ENCODE results near the gene ANKRD1. TPM values are rescaled to one million over a fixed set of nuclear protein-coding genes. Genes with fewer than 3 reads are reported as not detected.

ANKRD1 gene
- total and polyA plus RNA-seq, 2 donors (not counting 3 experiments of a cell fraction or from before 2014, with no cell fraction given): 593 to 664 TPM

DNA sequence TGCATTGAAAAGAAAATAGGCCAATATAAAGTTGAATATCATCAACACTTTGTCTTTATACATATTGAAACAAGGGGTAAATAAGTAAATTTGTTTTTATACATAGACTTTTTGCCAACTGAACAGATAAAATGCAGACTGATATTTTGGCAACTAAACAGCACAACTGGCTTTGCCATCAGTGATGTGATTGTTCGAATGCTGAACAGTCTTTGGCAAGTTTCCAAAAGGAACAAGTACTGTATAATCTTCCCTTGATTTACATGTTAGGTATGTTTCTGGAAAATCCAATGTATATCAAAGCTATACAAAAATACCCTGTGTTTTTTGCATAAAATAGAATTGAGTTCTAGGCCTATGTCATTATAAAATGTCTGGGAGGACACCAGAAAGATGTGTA is 18.2 kb upstream of the ANKRD1 start:
- no peak overlapping the region for H3K27ac ChIP-seq (ENCODE audit: insufficient read depth, low read depth, low read length)
- H3K4me1 ChIP-seq (ENCODE audit: control insufficient read depth, extremely low read depth, insufficient read depth, low read length): peaks cover 22% of the 10 kb centered on the region
- H4K20me1 ChIP-seq (replicated peaks; ENCODE audit: control insufficient read depth, extremely low read depth, insufficient read depth, low read length): no peaks in the 10 kb centered on the region
- no peaks in the 10 kb centered on the region for H3K79me2 ChIP-seq (ENCODE audit: control insufficient read depth, insufficient read depth, low read length)
- no peaks in the 10 kb centered on the region for H3K27me3 ChIP-seq (ENCODE audit: control insufficient read depth in 2 of 2, insufficient read depth in 2 of 2, low read length in 2 of 2)
- no peak overlapping the region for H3K4me3 ChIP-seq (replicated peaks in 1 of 3; ENCODE audit: insufficient read depth in 1 of 3, low read depth in 1 of 3, low read length in 3 of 3)
- dilution Hi-C loops (cut with MboI; ENCODE audit: extremely low pct_ligation_motif_present, low sequenced_read_pairs) (no loop called here), intact Hi-C loops (cut with micrococcal nuclease) (no loop called here)
- FAIRE-seq (no peak), DNase-seq (ENCODE audit: low read depth, low spot score) (peak; percentile 30)
- no peaks in the 10 kb centered on the region for H3K9me1 ChIP-seq (replicated peaks; ENCODE audit: control insufficient read depth, extremely low read depth, insufficient read depth, low read length)
- H3K9me3 ChIP-seq (replicated peaks; ENCODE audit: control insufficient read depth, insufficient read depth, low read length): no peaks in the 10 kb centered on the region
- POLR2A ChIA-PET: no interaction called here
- no peak overlapping the region for H2AFZ ChIP-seq (ENCODE audit: low read depth, low read length)
- BruUV-seq (replicated peaks): no TSS peak
- H3K36me3 ChIP-seq (ENCODE audit: control insufficient read depth in 2 of 2, extremely low read depth in 1 of 2, insufficient read depth in 2 of 2, low read length in 2 of 2): no peaks in the 10 kb centered on the region
- CTCF ChIA-PET: no interaction called here
- no peak overlapping the region for H3K9ac ChIP-seq (replicated peaks; ENCODE audit: extremely low read depth, insufficient read depth, low read length)
- no peak for TF ChIP-seq MYC (IDR thresholded peaks at IDR 0.05; ENCODE audit: low read depth, low read length)
- TF ChIP-seq, protein P1, sequence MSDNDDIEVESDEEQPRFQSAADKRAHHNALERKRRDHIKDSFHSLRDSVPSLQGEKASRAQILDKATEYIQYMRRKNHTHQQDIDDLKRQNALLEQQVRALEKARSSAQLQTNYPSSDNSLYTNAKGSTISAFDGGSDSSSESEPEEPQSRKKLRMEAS (IDR thresholded peaks at IDR 0.05; ENCODE audit: insufficient read depth, insufficient read length): no peak
- TF ChIP-seq JUN (IDR thresholded peaks at IDR 0.05; ENCODE audit: borderline replicate concordance, insufficient read depth, insufficient read length, low read depth): no peak
- TF ChIP-seq, protein P2, sequence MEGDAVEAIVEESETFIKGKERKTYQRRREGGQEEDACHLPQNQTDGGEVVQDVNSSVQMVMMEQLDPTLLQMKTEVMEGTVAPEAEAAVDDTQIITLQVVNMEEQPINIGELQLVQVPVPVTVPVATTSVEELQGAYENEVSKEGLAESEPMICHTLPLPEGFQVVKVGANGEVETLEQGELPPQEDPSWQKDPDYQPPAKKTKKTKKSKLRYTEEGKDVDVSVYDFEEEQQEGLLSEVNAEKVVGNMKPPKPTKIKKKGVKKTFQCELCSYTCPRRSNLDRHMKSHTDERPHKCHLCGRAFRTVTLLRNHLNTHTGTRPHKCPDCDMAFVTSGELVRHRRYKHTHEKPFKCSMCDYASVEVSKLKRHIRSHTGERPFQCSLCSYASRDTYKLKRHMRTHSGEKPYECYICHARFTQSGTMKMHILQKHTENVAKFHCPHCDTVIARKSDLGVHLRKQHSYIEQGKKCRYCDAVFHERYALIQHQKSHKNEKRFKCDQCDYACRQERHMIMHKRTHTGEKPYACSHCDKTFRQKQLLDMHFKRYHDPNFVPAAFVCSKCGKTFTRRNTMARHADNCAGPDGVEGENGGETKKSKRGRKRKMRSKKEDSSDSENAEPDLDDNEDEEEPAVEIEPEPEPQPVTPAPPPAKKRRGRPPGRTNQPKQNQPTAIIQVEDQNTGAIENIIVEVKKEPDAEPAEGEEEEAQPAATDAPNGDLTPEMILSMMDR (IDR thresholded peaks at IDR 0.05; ENCODE audit: extremely low read depth in 1 of 2, insufficient read depth in 1 of 2, low read depth in 1 of 2, low read length in 2 of 2): no peak
- no peak for TF ChIP-seq POLR2A (IDR thresholded peaks at IDR 0.05; ENCODE audit: low read depth, low read length)
- TF ChIP-seq FOS (IDR thresholded peaks at IDR 0.05; ENCODE audit: borderline replicate concordance, insufficient read depth, low read length): no peak
- TF ChIP-seq POLR2AphosphoS5 (IDR thresholded peaks at IDR 0.05; ENCODE audit: insufficient read depth, low read depth, low read length): no peak
- TF ChIP-seq GATA2 (IDR thresholded peaks at IDR 0.05; ENCODE audit: insufficient read depth, insufficient read length, low read depth, low read length): no peak
- no peak for TF ChIP-seq EZH2 (IDR thresholded peaks at IDR 0.05; ENCODE audit: borderline replicate concordance, low read depth, low read length, severe bottlenecking)
- H3K4me2 ChIP-seq (ENCODE audit: insufficient read depth, low read length): no peak overlapping the region
